ENCODE measurements around the gene KIAA1614.

KIAA1614 gene

GRCh38 chr1:180981596-180982387 is 69.1 kb downstream of the KIAA1614 start:
- Histone ChIP-seq H3K36me3 (ENCODE audit: insufficient read depth) (no peaks in the 10 kb centered on the region), H3K4me3 (IDR thresholded peaks at IDR 0.05; ENCODE audit: insufficient read depth, low read depth, low read length) (no peak overlapping the region), H3K9ac (no peak overlapping the region), H3K4me2 (no peak overlapping the region), H3K4me1 (ENCODE audit: low read depth, poor library complexity, severe bottlenecking) (no peaks in the 10 kb centered on the region), H2AFZ (ENCODE audit: low read depth) (no peak overlapping the region), H3K27me3 (ENCODE audit: insufficient read depth, low read depth) (no peaks in the 10 kb centered on the region), H3K27ac (no peak overlapping the region), H4K20me1 (ENCODE audit: insufficient read depth) (no peaks in the 10 kb centered on the region), H3K79me2 (ENCODE audit: insufficient read depth, low read depth) (no peaks in the 10 kb centered on the region)
- TF ChIP-seq, protein P1, sequence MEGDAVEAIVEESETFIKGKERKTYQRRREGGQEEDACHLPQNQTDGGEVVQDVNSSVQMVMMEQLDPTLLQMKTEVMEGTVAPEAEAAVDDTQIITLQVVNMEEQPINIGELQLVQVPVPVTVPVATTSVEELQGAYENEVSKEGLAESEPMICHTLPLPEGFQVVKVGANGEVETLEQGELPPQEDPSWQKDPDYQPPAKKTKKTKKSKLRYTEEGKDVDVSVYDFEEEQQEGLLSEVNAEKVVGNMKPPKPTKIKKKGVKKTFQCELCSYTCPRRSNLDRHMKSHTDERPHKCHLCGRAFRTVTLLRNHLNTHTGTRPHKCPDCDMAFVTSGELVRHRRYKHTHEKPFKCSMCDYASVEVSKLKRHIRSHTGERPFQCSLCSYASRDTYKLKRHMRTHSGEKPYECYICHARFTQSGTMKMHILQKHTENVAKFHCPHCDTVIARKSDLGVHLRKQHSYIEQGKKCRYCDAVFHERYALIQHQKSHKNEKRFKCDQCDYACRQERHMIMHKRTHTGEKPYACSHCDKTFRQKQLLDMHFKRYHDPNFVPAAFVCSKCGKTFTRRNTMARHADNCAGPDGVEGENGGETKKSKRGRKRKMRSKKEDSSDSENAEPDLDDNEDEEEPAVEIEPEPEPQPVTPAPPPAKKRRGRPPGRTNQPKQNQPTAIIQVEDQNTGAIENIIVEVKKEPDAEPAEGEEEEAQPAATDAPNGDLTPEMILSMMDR (conservative IDR thresholded peaks at IDR 0.05; ENCODE audit: low read depth, low read length), result no peak

GRCh38 chr1:180982422-180982821 is 69.7 kb downstream of the KIAA1614 start:
- no peaks in the 10 kb centered on the region for H3K36me3 ChIP-seq (ENCODE audit: insufficient read depth)
- no peaks in the 10 kb centered on the region for H4K20me1 ChIP-seq (ENCODE audit: insufficient read depth)
- H3K9ac ChIP-seq, result no peak overlapping the region
- H3K79me2 ChIP-seq (ENCODE audit: insufficient read depth, low read depth), result no peaks in the 10 kb centered on the region
- H3K4me3 ChIP-seq (IDR thresholded peaks at IDR 0.05; ENCODE audit: insufficient read depth, low read depth, low read length), result no peak overlapping the region
- no peaks in the 10 kb centered on the region for H3K27me3 ChIP-seq (ENCODE audit: insufficient read depth, low read depth)
- no peak overlapping the region for H3K4me2 ChIP-seq
- H3K4me1 ChIP-seq (ENCODE audit: low read depth, poor library complexity, severe bottlenecking), result no peaks in the 10 kb centered on the region
- TF ChIP-seq, protein P1 (conservative IDR thresholded peaks at IDR 0.05; ENCODE audit: low read depth, low read length), result no peak
- no peak overlapping the region for H3K27ac ChIP-seq
- H2AFZ ChIP-seq (ENCODE audit: low read depth), result no peak overlapping the region

- no peak overlapping the region for H2AFZ ChIP-seq (ENCODE audit: low read depth)
- H4K20me1 ChIP-seq (ENCODE audit: insufficient read depth), result no peaks in the 10 kb centered on the region
- H3K27ac ChIP-seq, result no peak overlapping the region
- H3K9ac ChIP-seq, result no peak overlapping the region
- H3K4me2 ChIP-seq, result no peak overlapping the region
- no peaks in the 10 kb centered on the region for H3K36me3 ChIP-seq (ENCODE audit: insufficient read depth)
- H3K4me3 ChIP-seq (IDR thresholded peaks at IDR 0.05; ENCODE audit: insufficient read depth, low read depth, low read length), result no peak overlapping the region
- no peaks in the 10 kb centered on the region for H3K27me3 ChIP-seq (ENCODE audit: insufficient read depth, low read depth)
- TF ChIP-seq, protein P1 (conservative IDR thresholded peaks at IDR 0.05; ENCODE audit: low read depth, low read length), result no peak
- H3K79me2 ChIP-seq (ENCODE audit: insufficient read depth, low read depth), result no peaks in the 10 kb centered on the region
- H3K4me1 ChIP-seq (ENCODE audit: low read depth, poor library complexity, severe bottlenecking), result no peaks in the 10 kb centered on the region
Measured at GRCh38 chr1:180988253-180988752, 75.6 kb downstream of the KIAA1614 start.

GRCh38 chr1:180994262-180994661 is 81.6 kb downstream of the KIAA1614 start:
- Histone ChIP-seq H3K4me3 (IDR thresholded peaks at IDR 0.05; ENCODE audit: insufficient read depth, low read depth, low read length) (no peak overlapping the region), H2AFZ (ENCODE audit: low read depth) (no peak overlapping the region), H3K27me3 (ENCODE audit: insufficient read depth, low read depth) (no peaks in the 10 kb centered on the region), H3K27ac (no peak overlapping the region), H3K4me1 (ENCODE audit: low read depth, poor library complexity, severe bottlenecking) (no peaks in the 10 kb centered on the region), H3K36me3 (ENCODE audit: insufficient read depth) (no peaks in the 10 kb centered on the region), H4K20me1 (ENCODE audit: insufficient read depth) (no peaks in the 10 kb centered on the region), H3K9ac (no peak overlapping the region), H3K79me2 (ENCODE audit: insufficient read depth, low read depth) (no peaks in the 10 kb centered on the region), H3K4me2 (no peak overlapping the region)
- TF ChIP-seq, protein P1 (conservative IDR thresholded peaks at IDR 0.05; ENCODE audit: low read depth, low read length), result no peak

Measured in KMS-11 (cell line).